Measurements from ENCODE around the gene OCIAD2. TPM values are rescaled to one million over a fixed set of nuclear protein-coding genes. Genes with fewer than 3 reads are reported as not detected.
"Not testable (repeated sequence)": the region's sequence is repeated elsewhere in the genome, so short reads cannot be mapped to it uniquely, and the experiment has no call there.

Gene OCIAD2
- total RNA-seq, 1 donor from 2014 or later: 18.1 TPM

GRCh38 chr4:48854395-48854683 is 52.2 kb downstream of the OCIAD2 start:
- Mint-ChIP-seq H3K27ac (ENCODE audit: unreplicated experiment) (peak overlapping the region; percentile 66), H3K4me3 (ENCODE audit: unreplicated experiment) (no peak overlapping the region), H3K27me3 (ENCODE audit: low read depth) (no peaks in the 10 kb centered on the region), H3K9me3 (ENCODE audit: low read depth) (no peaks in the 10 kb centered on the region), H3K36me3 (ENCODE audit: low read depth) (peaks cover 21% of the 10 kb centered on the region), H3K4me1 (ENCODE audit: low read depth) (no peaks in the 10 kb centered on the region)
- no peak for DNase-seq (ENCODE audit: low spot score)
- TF ChIP-seq, protein P1, sequence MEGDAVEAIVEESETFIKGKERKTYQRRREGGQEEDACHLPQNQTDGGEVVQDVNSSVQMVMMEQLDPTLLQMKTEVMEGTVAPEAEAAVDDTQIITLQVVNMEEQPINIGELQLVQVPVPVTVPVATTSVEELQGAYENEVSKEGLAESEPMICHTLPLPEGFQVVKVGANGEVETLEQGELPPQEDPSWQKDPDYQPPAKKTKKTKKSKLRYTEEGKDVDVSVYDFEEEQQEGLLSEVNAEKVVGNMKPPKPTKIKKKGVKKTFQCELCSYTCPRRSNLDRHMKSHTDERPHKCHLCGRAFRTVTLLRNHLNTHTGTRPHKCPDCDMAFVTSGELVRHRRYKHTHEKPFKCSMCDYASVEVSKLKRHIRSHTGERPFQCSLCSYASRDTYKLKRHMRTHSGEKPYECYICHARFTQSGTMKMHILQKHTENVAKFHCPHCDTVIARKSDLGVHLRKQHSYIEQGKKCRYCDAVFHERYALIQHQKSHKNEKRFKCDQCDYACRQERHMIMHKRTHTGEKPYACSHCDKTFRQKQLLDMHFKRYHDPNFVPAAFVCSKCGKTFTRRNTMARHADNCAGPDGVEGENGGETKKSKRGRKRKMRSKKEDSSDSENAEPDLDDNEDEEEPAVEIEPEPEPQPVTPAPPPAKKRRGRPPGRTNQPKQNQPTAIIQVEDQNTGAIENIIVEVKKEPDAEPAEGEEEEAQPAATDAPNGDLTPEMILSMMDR (IDR thresholded peaks at IDR 0.05): no peak

GRCh38 chr4:48853604-48854394 is 52.8 kb downstream of the OCIAD2 start:
- Mint-ChIP-seq H3K9me3 (ENCODE audit: low read depth) (no peaks in the 10 kb centered on the region), H3K36me3 (ENCODE audit: low read depth) (peaks cover 23% of the 10 kb centered on the region), H3K27ac (ENCODE audit: unreplicated experiment) (no peak overlapping the region), H3K4me3 (ENCODE audit: unreplicated experiment) (no peak overlapping the region), H3K4me1 (ENCODE audit: low read depth) (no peaks in the 10 kb centered on the region), H3K27me3 (ENCODE audit: low read depth) (no peaks in the 10 kb centered on the region)
- DNase-seq (ENCODE audit: low spot score): no peak
- TF ChIP-seq, protein P1 (IDR thresholded peaks at IDR 0.05): no peak

DNA sequence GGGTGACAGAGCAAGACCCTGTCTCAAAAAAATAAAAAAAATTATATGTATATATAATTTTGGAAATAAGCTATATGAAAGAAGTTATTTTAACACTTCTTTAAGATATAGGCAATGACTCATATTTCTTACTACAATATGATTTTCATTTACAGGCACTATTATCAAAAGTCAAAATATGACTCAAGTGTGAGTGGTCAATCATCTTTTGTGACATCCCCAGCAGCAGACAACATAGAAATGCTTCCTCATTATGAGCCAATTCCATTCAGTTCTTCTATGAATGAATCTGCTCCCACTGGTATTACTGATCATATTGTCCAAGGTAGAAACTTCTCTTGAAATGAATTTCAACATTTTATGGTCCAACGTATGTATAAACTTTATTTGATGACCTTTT is 54.9 kb downstream of the OCIAD2 start:
- Mint-ChIP-seq H3K4me1 (ENCODE audit: low read depth) (no peaks in the 10 kb centered on the region), H3K27me3 (ENCODE audit: low read depth) (no peaks in the 10 kb centered on the region), H3K36me3 (ENCODE audit: low read depth) (peaks cover 20% of the 10 kb centered on the region), H3K9me3 (ENCODE audit: low read depth) (peaks cover 2% of the 10 kb centered on the region), H3K27ac (ENCODE audit: unreplicated experiment) (no peak overlapping the region), H3K4me3 (ENCODE audit: unreplicated experiment) (no peak overlapping the region)
- TF ChIP-seq, protein P1 (IDR thresholded peaks at IDR 0.05): no peak
- DNase-seq (ENCODE audit: low spot score): no peak

DNA sequence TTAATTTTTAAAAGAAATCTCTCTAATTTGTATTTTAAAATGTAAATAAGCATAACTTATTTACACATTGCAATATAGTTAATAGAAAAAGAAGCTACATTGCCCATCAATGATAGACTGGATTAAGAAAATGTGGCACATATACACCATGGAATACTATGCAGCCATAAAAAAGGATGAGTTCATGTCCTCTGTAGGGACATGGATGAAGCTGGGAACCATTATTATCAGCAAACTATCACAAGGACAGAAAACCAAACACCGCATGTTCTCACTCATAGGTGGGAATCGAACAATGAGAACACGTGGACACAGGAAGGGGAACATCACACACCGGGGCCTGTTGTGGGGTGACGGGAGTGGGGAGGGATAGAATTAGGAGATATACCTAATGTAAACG is 57.8 kb downstream of the OCIAD2 start:
- H3K4me1 Mint-ChIP-seq (ENCODE audit: low read depth); H3K9me3 Mint-ChIP-seq (ENCODE audit: low read depth): not testable (repeated sequence)
- peaks cover 30% of the 10 kb centered on the region for H3K36me3 Mint-ChIP-seq (ENCODE audit: low read depth)

DNA sequence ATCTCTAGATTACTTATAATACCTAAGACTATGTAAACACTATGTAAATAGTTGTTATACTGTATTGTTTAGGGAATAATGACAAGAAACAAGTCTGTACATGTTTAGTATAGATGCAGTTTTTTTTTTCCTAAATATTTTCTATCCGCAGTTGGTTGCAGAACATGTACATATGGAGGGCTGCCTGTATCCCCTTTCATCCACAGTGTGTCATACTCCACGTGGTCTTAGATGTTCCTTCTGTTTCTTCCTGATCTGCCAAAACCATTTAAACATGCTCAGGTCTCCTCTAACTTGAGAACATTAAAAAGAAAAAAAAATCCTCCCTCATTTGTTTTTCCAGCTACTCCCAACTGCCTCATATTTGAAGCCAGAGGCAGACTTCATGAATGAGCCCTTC is 61.7 kb downstream of the OCIAD2 start:
- H3K27me3 Mint-ChIP-seq (ENCODE audit: low read depth): no peaks in the 10 kb centered on the region
- H3K36me3 Mint-ChIP-seq (ENCODE audit: low read depth): peaks cover 24% of the 10 kb centered on the region
- DNase-seq (ENCODE audit: low spot score): no peak
- H3K4me1 Mint-ChIP-seq (ENCODE audit: low read depth): no peaks in the 10 kb centered on the region
- TF ChIP-seq, protein P1 (IDR thresholded peaks at IDR 0.05): no peak
- H3K27ac Mint-ChIP-seq (ENCODE audit: unreplicated experiment): no peak overlapping the region
- no peak overlapping the region for H3K4me3 Mint-ChIP-seq (ENCODE audit: unreplicated experiment)
- peaks cover 2% of the 10 kb centered on the region for H3K9me3 Mint-ChIP-seq (ENCODE audit: low read depth)

More for the DNA sequence above, 57.8 kb downstream of the OCIAD2 start:
- H3K27me3 Mint-ChIP-seq (ENCODE audit: low read depth); DNase-seq (ENCODE audit: low spot score); H3K27ac Mint-ChIP-seq (ENCODE audit: unreplicated experiment); H3K4me3 Mint-ChIP-seq (ENCODE audit: unreplicated experiment): not testable (repeated sequence)
